HCT116 (cell line): Measurements from ENCODE around the gene IL1RN.

Experiments
- CTCF ChIP-seq, 3 experiments: fragments of 200-600 bp in 1 of 3; sonication (generic) in 1 of 3; IDR thresholded peaks in 2 of 3; conservative IDR thresholded peaks in 1 of 3; 2 replicates each; pipeline ENCODE4 v1.5.1; 2012 to 2017; ENCODE audit warnings: low read depth in 2 of 3, low read length in 2 of 3, antibody characterized with exemption in 1 of 3, borderline replicate concordance in 1 of 3, control low read depth in 1 of 3, mild to moderate bottlenecking in 1 of 3, mixed read lengths in 1 of 3, mixed run types in 1 of 3, moderate library complexity in 1 of 3; ENCODE audit not compliant: insufficient read depth in 1 of 3
- EGR1 ChIP-seq: IDR thresholded peaks from 2 replicates; pipeline ENCODE4 v1.6.1; 2012; ENCODE audit warnings: low read depth
- EZH2 ChIP-seq: fragments of 200-600 bp; sonication (generic); IDR thresholded peaks from 2 replicates; pipeline ENCODE4 v1.6.1; 2017; ENCODE audit warnings: antibody characterized with exemption, mixed run types
- EZH2phosphoT487 ChIP-seq: fragments of 200-600 bp; IDR thresholded peaks from 2 replicates; pipeline ENCODE4 v1.6.1; 2018; ENCODE audit warnings: antibody characterized with exemption, borderline replicate concordance
- JUND ChIP-seq: IDR thresholded peaks from 2 replicates; pipeline ENCODE4 v1.6.1; 2012
- MAX ChIP-seq: IDR thresholded peaks from 2 replicates; pipeline ENCODE4 v1.6.1; 2012
- POLR2A ChIP-seq: IDR thresholded peaks from 2 replicates; pipeline ENCODE4 v1.7.0; 2011; ENCODE audit warnings: borderline replicate concordance; ENCODE audit not compliant: insufficient read depth, insufficient read length; ENCODE audit errors: extremely low read depth
- POLR2AphosphoS5 ChIP-seq: IDR thresholded peaks from 2 replicates; pipeline ENCODE4 v1.6.1; 2011; ENCODE audit warnings: mild to moderate bottlenecking, low read depth, low read length, moderate library complexity
- RAD21 ChIP-seq: IDR thresholded peaks from 2 replicates; pipeline ENCODE4 v1.6.1; 2012; ENCODE audit warnings: low read depth, mild to moderate bottlenecking
- SIN3A ChIP-seq: IDR thresholded peaks from 2 replicates; pipeline ENCODE4 v1.6.1; 2012; ENCODE audit warnings: low read depth
- SP1 ChIP-seq: IDR thresholded peaks from 2 replicates; pipeline ENCODE4 v1.6.1; 2012; ENCODE audit warnings: low read depth
- YY1 ChIP-seq: IDR thresholded peaks from 2 replicates; pipeline ENCODE4 v1.6.1; 2011; ENCODE audit warnings: low read length, low read depth, moderate library complexity, mild to moderate bottlenecking; ENCODE audit not compliant: insufficient replicate concordance; ENCODE audit errors: extremely low read depth
- TF ChIP-seq, protein P1 (sequence below): IDR thresholded peaks from 2 replicates; pipeline ENCODE4 v1.6.1; 2011; ENCODE audit warnings: mild to moderate bottlenecking, low read length, moderate library complexity; ENCODE audit not compliant: insufficient replicate concordance; ENCODE audit errors: extremely low read depth

DNA sequence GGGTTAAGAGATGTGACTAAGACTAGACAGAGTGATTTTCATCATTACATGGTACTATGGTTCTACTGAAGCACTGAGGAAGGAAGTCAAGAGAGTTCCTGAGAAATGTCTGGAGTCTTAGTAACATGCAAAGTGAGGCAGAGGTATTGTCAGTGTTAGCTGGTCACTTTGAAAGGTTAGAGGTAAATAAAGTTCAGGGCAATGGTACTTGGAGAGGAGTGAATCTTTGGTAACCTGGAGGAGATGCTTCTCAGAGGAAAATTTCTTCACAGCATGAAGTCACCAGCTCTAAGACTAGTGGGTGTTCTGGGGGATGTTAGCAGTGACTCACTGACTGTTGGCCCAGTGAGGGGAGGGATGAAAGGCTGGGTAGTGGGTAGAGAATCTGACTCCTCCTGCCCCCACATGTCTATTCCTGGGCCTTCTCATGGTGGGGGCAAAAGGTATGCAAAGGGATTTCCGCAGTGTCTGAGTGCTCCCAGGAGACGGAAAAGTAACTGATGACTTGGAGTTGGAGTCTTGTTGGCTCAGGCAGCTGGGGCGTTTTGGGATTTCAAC lies 23.3 kb upstream of the IL1RN start:
- TF ChIP-seq POLR2A = no peak
- TF ChIP-seq EZH2 = no peak
- TF ChIP-seq EGR1 = no peak
- no peak for TF ChIP-seq RAD21
- TF ChIP-seq CTCF (IDR thresholded peaks at IDR 0.05 in 2 of 3, conservative IDR thresholded peaks at IDR 0.05 in 1 of 3; ENCODE audit: borderline replicate concordance in 1 of 3, insufficient read depth in 1 of 3, low read depth in 2 of 3, low read length in 2 of 3) = no peak
- TF ChIP-seq EZH2phosphoT487 = no peak
- TF ChIP-seq SIN3A = no peak
- TF ChIP-seq MAX = no peak
- TF ChIP-seq, protein P1, sequence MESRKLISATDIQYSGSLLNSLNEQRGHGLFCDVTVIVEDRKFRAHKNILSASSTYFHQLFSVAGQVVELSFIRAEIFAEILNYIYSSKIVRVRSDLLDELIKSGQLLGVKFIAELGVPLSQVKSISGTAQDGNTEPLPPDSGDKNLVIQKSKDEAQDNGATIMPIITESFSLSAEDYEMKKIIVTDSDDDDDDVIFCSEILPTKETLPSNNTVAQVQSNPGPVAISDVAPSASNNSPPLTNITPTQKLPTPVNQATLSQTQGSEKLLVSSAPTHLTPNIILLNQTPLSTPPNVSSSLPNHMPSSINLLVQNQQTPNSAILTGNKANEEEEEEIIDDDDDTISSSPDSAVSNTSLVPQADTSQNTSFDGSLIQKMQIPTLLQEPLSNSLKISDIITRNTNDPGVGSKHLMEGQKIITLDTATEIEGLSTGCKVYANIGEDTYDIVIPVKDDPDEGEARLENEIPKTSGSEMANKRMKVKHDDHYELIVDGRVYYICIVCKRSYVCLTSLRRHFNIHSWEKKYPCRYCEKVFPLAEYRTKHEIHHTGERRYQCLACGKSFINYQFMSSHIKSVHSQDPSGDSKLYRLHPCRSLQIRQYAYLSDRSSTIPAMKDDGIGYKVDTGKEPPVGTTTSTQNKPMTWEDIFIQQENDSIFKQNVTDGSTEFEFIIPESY = no peak
- TF ChIP-seq YY1 = no peak
- no peak for TF ChIP-seq JUND
- TF ChIP-seq POLR2AphosphoS5 = no peak
- no peak for TF ChIP-seq SP1
